K562 (cell line): ENCODE measurements around the gene ZNF330. TPM values are rescaled to one million over a fixed set of nuclear protein-coding genes. Genes with fewer than 3 reads are reported as not detected.

Source experiments
- ARID4B ChIP-seq: sonication (generic); formaldehyde crosslinking; IDR thresholded peaks from 2 replicates; pipeline ENCODE4 v1.8.0; 2022; ENCODE audit warnings: mild to moderate bottlenecking, missing genetic modification reagents
- BRD4 ChIP-seq: fragments of 200-600 bp; sonication (generic); IDR thresholded peaks from 2 replicates; pipeline ENCODE4 v1.6.1; 2017; ENCODE audit warnings: inconsistent platforms
- CLOCK ChIP-seq: fragments of 250-450 bp; sonication (Bioruptor Pico); IDR thresholded peaks from 2 replicates; pipeline ENCODE4 v1.4.0; 2020; ENCODE audit warnings: mild to moderate bottlenecking, moderate library complexity, borderline replicate concordance
- ESRRA ChIP-seq: fragments of 450-650 bp; IDR thresholded peaks from 2 replicates; pipeline ENCODE4 v1.6.1; 2014; ENCODE audit warnings: low read depth, mild to moderate bottlenecking, moderate library complexity, borderline replicate concordance
- FOXJ2 ChIP-seq: fragments of 200-800 bp; sonication (Bioruptor generic); IDR thresholded peaks from 2 replicates; pipeline ENCODE4 v1.6.1; 2016; ENCODE audit warnings: missing genetic modification characterization, missing compliant biosample characterization
- HIVEP1 ChIP-seq: fragments of 250-450 bp; sonication (Bioruptor Pico); IDR thresholded peaks from 2 replicates; pipeline ENCODE4 v1.4.0; 2020; ENCODE audit warnings: mild to moderate bottlenecking
- KAT7 ChIP-seq: sonication (generic); formaldehyde crosslinking; IDR thresholded peaks from 2 replicates; pipeline ENCODE4 v1.8.0; 2022; ENCODE audit warnings: missing genetic modification reagents, mild to moderate bottlenecking, borderline replicate concordance
- MAFG ChIP-seq: fragments of 450-650 bp; conservative IDR thresholded peaks from 2 replicates; pipeline ENCODE4 v1.6.1; 2016; ENCODE audit warnings: missing genetic modification characterization, missing compliant biosample characterization
- MYBL2 ChIP-seq, 2 experiments: fragments of 450-650 bp in 1 of 2; sonication (generic) in 1 of 2; formaldehyde crosslinking in 1 of 2; IDR thresholded peaks; 2 replicates each; pipeline versions ENCODE4 v1.6.1 to v1.8.1; 2017 to 2022; ENCODE audit warnings: borderline replicate concordance in 1 of 2, inconsistent platforms in 1 of 2, low read depth in 1 of 2, mild to moderate bottlenecking in 1 of 2, missing genetic modification reagents in 1 of 2, moderate library complexity in 1 of 2
- POU5F1 ChIP-seq: fragments of 150-350 bp; IDR thresholded peaks from 2 replicates; pipeline ENCODE4 v1.6.1; 2014; ENCODE audit warnings: borderline replicate concordance, low read length, low read depth, mild to moderate bottlenecking; ENCODE audit not compliant: partially characterized antibody
- SAFB ChIP-seq: fragments of 200-400 bp; formaldehyde crosslinking; IDR thresholded peaks from 2 replicates; pipeline ENCODE4 v1.6.1; 2017; ENCODE audit warnings: low read depth, low read length, borderline replicate concordance
- SLC30A9 ChIP-seq: fragments of 250-450 bp; sonication (Bioruptor Pico); IDR thresholded peaks from 2 replicates; pipeline ENCODE4 v1.8.0; 2022; ENCODE audit warnings: mild to moderate bottlenecking, moderate library complexity
- SMAD3 ChIP-seq: fragments of 450-650 bp; formaldehyde crosslinking; conservative IDR thresholded peaks from 2 replicates; pipeline ENCODE4 v1.4.0; 2020; ENCODE audit warnings: mild to moderate bottlenecking
- SNRNP70 ChIP-seq: fragments of 200-400 bp; formaldehyde crosslinking; optimal IDR thresholded peaks from 2 replicates; pipeline ENCODE3; 2017; ENCODE audit warnings: low read depth, low read length
- SP1 ChIP-seq: sonication (generic); formaldehyde crosslinking; IDR thresholded peaks from 2 replicates; pipeline ENCODE4 v1.8.1; 2022; ENCODE audit warnings: mild to moderate bottlenecking, missing genetic modification reagents
- TCFL5 ChIP-seq: fragments of 250-450 bp; sonication (Bioruptor Pico); conservative IDR thresholded peaks from 2 replicates; pipeline ENCODE4 v1.6.1; 2021; ENCODE audit warnings: mild to moderate bottlenecking, moderate library complexity, matching md5 sums
- TGIF2 ChIP-seq: sonication (generic); formaldehyde crosslinking; IDR thresholded peaks from 2 replicates; pipeline ENCODE4 v1.8.1; 2022; ENCODE audit warnings: mild to moderate bottlenecking, missing genetic modification reagents, moderate library complexity
- ZNF347 ChIP-seq: fragments of 450-650 bp; formaldehyde crosslinking; IDR thresholded peaks from 2 replicates; pipeline ENCODE4 v1.4.0; 2020; ENCODE audit warnings: low read depth, mild to moderate bottlenecking, moderate library complexity
- polyA plus RNA-seq, 8 experiments: library from polyadenylated mRNA; depleted of rRNA in 4 of 8; stranded (reverse) in 5 of 8; unstranded in 3 of 8; fragments of >200 nt; fragmentation: Nextera tagmentation in 2 of 8; fragmentation: Illumina TruSeq in 1 of 8; extraction: Ambion mirVana in 2 of 8; extraction: Trizol in 1 of 8; gene quantifications; 2 replicates each; pipeline versions ENCODE4 v1.2.1 to v1.2.3, GENCODE V29; 2011 to 2014; ENCODE audit warnings: inconsistent platforms in 1 of 8, missing spikeins in 1 of 8
- total RNA-seq, 7 experiments: library from RNA; depleted of rRNA in 6 of 7; stranded (reverse); fragments of >200 nt in 6 of 7; fragmentation: Illumina TruSeq in 2 of 7; extraction: Trizol in 2 of 7; gene quantifications; 2 replicates each; pipeline versions ENCODE4 v1.2.1 to v1.2.3, GENCODE V29; 2011 to 2021; ENCODE audit warnings: low replicate concordance in 1 of 7
- TF ChIP-seq, protein P1 (sequence below): sonication (generic); IDR thresholded peaks from 2 replicates; pipeline ENCODE4 v1.6.1; 2016

Gene ZNF330
- total and polyA plus RNA-seq, 9 of the 15 experiments (the other 6 are each of a cell fraction or from before 2014, with no cell fraction given), result 70.0 to 115 (median 92.0) TPM

DNA sequence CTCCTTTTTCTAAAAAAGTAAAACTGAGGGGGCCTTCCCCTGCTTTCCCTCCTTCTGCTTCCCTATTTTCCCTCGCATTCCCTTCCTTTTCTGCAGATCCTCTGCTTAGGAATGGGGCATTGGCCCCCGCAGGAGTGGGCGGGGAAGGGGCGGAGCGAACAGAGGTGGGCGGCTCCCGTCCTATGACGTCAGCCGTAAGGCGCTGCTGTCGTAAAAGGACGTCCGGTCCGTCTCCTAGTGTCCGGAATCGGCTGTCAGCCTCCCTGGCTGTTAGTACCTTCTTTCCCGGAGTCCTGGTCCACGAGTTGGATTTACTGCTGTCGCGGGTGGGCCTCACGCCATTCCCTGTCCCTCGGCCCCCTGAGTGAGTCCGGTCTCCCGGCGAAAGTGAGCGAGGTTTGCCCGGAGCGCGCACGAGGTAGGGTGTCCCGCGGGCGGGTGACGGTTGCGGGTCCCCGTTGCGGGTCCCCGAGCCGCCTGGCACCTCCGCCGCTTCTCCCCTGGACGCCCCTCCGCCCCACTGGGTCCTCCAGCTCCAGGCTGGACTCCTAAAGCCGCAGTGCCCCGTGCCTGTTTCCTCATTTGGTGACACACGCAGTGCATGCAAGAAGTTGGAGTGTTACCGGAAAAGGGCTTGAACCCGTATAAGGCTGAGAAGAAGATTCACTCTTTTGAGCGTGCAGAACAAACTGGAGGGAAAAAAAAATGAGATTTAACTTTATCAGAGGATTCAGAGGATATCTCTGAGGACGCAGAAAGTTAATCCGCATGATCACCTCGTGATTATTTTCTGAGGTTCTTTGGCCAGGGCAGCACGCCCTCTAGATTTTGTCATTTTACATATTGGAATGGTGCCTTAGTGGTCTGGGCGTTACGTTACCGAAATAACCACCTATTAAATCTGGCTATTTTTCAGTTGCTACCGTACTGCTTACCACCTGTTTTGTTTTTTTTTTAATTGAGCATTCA lies at the start of gene ZNF330 (continued):
- TF ChIP-seq CLOCK (CRISPR knock-in tag), result no peak
- TF ChIP-seq ZNF347 (CRISPR knock-in tag), result no peak
- TF ChIP-seq KAT7 (CRISPR knock-in tag), result no peak
- no peak for TF ChIP-seq SMAD3 (CRISPR knock-in tag)
- TF ChIP-seq MYBL2 (IDR thresholded peaks at IDR 0.05; ENCODE audit: low read depth), result no peak
- TF ChIP-seq MYBL2 (CRISPR knock-in tag; IDR thresholded peaks at IDR 0.05; ENCODE audit: borderline replicate concordance), result no peak
- no peak for TF ChIP-seq FOXJ2 (tag)
- TF ChIP-seq ESRRA, result no peak
- TF ChIP-seq TCFL5, result no peak
- no peak for TF ChIP-seq HIVEP1 (CRISPR knock-in tag)
- TF ChIP-seq, protein P1, sequence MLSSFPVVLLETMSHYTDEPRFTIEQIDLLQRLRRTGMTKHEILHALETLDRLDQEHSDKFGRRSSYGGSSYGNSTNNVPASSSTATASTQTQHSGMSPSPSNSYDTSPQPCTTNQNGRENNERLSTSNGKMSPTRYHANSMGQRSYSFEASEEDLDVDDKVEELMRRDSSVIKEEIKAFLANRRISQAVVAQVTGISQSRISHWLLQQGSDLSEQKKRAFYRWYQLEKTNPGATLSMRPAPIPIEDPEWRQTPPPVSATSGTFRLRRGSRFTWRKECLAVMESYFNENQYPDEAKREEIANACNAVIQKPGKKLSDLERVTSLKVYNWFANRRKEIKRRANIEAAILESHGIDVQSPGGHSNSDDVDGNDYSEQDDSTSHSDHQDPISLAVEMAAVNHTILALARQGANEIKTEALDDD, result no peak
- TF ChIP-seq ARID4B (CRISPR knock-in tag), result peak; percentile 57; the same call in 1 of the 2 replicates
- no peak for TF ChIP-seq MAFG (tag)
- 0 out of 2 replicates have a peak, but pooled peaks have one; percentile 28 for TF ChIP-seq BRD4
- no peak for TF ChIP-seq SAFB
- no peak for TF ChIP-seq POU5F1
- TF ChIP-seq SP1 (CRISPR knock-in tag), result peak; percentile 94
- TF ChIP-seq SLC30A9 (CRISPR knock-in tag), result no peak
- no peak for TF ChIP-seq SNRNP70
- TF ChIP-seq TGIF2 (CRISPR knock-in tag), result no peak
